ENCODE results near the gene CLEC16A. TPM values are rescaled to one million over a fixed set of nuclear protein-coding genes. Genes with fewer than 3 reads are reported as not detected.
A peak's percentile ranks its signal among the peaks of the same experiment; 100 is the strongest.

Gene CLEC16A, protein sequence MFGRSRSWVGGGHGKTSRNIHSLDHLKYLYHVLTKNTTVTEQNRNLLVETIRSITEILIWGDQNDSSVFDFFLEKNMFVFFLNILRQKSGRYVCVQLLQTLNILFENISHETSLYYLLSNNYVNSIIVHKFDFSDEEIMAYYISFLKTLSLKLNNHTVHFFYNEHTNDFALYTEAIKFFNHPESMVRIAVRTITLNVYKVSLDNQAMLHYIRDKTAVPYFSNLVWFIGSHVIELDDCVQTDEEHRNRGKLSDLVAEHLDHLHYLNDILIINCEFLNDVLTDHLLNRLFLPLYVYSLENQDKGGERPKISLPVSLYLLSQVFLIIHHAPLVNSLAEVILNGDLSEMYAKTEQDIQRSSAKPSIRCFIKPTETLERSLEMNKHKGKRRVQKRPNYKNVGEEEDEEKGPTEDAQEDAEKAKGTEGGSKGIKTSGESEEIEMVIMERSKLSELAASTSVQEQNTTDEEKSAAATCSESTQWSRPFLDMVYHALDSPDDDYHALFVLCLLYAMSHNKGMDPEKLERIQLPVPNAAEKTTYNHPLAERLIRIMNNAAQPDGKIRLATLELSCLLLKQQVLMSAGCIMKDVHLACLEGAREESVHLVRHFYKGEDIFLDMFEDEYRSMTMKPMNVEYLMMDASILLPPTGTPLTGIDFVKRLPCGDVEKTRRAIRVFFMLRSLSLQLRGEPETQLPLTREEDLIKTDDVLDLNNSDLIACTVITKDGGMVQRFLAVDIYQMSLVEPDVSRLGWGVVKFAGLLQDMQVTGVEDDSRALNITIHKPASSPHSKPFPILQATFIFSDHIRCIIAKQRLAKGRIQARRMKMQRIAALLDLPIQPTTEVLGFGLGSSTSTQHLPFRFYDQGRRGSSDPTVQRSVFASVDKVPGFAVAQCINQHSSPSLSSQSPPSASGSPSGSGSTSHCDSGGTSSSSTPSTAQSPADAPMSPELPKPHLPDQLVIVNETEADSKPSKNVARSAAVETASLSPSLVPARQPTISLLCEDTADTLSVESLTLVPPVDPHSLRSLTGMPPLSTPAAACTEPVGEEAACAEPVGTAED
- 10 to 100 TPM; 25.5 to 26.7 TPM for total RNA-seq

- Mint-ChIP-seq H3K27ac (peak within 1 kb of the TSS; percentile 57), H3K9me3 (no peaks in the 10 kb centered on the region), H3K27me3 (no peaks in the 10 kb centered on the region), H3K4me1 (ENCODE audit: low read depth) (peaks cover 60% of the 10 kb centered on the region), H3K36me3 (peaks cover 5% of the 10 kb centered on the region), H3K4me3 (peak within 1 kb of the TSS; percentile 85)
- intact Hi-C loops (cut with micrococcal nuclease), result loop anchor here (5.0 kb wide), 2 partner anchors 432 to 973 kb away; partner anchors contain the start of gene GSPT1
- CTCF ChIA-PET, result interaction anchor here (0.8 to 1.7 kb wide), 2 partner anchors 120 to 274 kb away, joined by 3 to 6 read pairs; no protein-coding TSS in a partner anchor
- POLR2A ChIA-PET, result interaction anchor here (0.6 to 1.1 kb wide), 2 partner anchors 74 to 313 kb away, joined by 4 to 5 read pairs; no protein-coding TSS in a partner anchor
- peak; percentile 97 for DNase-seq
These were observed at the start of gene CLEC16A for GRCh38 chr16:10944249-10945064. Gene CLEC16A (plus strand): TSS chr16:10944564. CDS start chr16:10944718, 154 bp downstream.

GRCh38 chr16:10895053-10895946 is 49.1 kb upstream of the CLEC16A start:
- Mint-ChIP-seq H3K4me3 (no peak overlapping the region), H3K27me3 (peaks cover 6% of the 10 kb centered on the region), H3K4me1 (ENCODE audit: low read depth) (no peaks in the 10 kb centered on the region), H3K9me3 (no peaks in the 10 kb centered on the region), H3K36me3 (no peaks in the 10 kb centered on the region), H3K27ac (no peak overlapping the region)
- ChIA-PET CTCF (interaction anchor here (1.1 kb wide), 1 partner anchor 380 kb away, joined by 4 read pairs; no protein-coding TSS in a partner anchor), POLR2A (interaction anchor here (0.7 to 1.0 kb wide), 2 partner anchors 46 to 453 kb away, joined by 3 read pairs; no protein-coding TSS in a partner anchor)
- intact Hi-C loops (cut with micrococcal nuclease), result no loop called here
- DNase-seq, result peak; percentile 51

DNA sequence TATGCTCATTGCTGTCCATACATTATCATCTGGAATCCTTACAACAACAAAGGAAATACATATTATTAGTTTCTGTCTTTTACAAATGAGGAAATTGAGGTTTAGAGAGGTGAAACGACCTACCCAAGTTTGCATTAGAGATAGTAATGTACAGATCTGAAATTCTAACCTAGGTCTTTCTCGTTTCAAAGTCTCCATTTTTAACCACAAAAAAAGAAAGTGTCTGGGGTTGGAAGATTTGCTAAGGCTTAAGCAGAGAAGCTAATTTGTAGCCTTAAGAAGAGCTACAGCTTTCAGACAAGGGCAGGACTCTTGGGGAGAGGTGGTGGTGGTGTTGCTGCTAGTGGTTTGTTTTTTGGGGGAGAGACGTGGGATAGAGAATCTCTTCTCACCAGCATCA is 48.2 kb upstream of the CLEC16A start:
- CTCF ChIA-PET, result no interaction called here
- peaks cover 3% of the 10 kb centered on the region for H3K27me3 Mint-ChIP-seq
- no peak overlapping the region for H3K4me3 Mint-ChIP-seq

DNA sequence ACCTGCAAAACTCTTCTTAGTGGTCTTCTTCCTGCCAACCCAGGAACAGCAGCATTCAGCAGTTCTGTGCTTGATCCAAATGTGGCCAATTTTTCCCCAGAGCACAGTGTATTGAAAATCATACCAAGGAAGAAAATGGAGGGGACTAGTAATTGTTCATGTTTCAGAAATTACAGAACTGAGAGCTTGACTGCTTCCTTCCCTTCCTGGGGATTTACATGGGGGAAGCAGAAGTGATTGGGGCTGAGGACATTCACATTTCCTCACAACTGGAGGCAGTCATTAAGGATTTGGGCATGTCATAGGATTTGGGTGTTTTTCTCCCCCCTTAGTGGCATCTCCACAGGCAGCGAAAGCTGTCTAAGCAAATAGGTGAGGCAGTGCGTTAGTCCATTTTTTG is 47.6 kb upstream of the CLEC16A start:
- Mint-ChIP-seq H3K9me3 (no peaks in the 10 kb centered on the region), H3K4me1 (ENCODE audit: low read depth) (no peaks in the 10 kb centered on the region), H3K36me3 (no peaks in the 10 kb centered on the region), H3K4me3 (no peak overlapping the region), H3K27ac (no peak overlapping the region), H3K27me3 (peaks cover 2% of the 10 kb centered on the region)
- DNase-seq, result no peak
- intact Hi-C loops (cut with micrococcal nuclease), result no loop called here
- ChIA-PET CTCF (no interaction called here), POLR2A (no interaction called here)

More for the DNA sequence above, 48.2 kb upstream of the CLEC16A start:
- intact Hi-C loops (cut with micrococcal nuclease), result no loop called here
- POLR2A ChIA-PET, result no interaction called here
- Mint-ChIP-seq H3K27ac (no peak overlapping the region), H3K4me1 (ENCODE audit: low read depth) (no peaks in the 10 kb centered on the region), H3K36me3 (no peaks in the 10 kb centered on the region), H3K9me3 (no peaks in the 10 kb centered on the region)
- DNase-seq, result no peak

DNA sequence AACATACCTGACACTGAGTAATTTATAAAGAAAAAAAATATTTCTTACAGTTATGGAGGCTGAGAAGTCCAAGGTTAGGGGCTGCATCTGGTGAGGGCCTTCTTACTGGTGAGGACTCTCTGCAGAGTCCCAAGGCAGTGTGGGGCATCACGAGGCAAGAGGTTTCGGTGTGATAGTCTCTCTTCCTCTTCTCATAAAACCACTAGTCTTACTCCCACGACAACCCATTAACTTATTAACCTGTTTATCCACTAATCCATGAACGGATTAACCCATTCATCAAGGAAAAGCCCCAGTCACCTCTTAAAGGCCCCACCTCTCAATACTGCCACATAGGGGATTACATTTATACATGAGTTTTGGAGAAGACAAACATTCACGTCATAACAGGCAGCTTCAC is 47.2 kb upstream of the CLEC16A start:
- no peak overlapping the region for H3K4me3 Mint-ChIP-seq
- H3K27ac Mint-ChIP-seq, result no peak overlapping the region

GRCh38 chr16:10902999-10903398 is 41.4 kb upstream of the CLEC16A start:
- H3K4me3 Mint-ChIP-seq, result no peak overlapping the region
- no peak overlapping the region for H3K27ac Mint-ChIP-seq
- H3K4me1 Mint-ChIP-seq (ENCODE audit: low read depth), result no peaks in the 10 kb centered on the region
- no peaks in the 10 kb centered on the region for H3K27me3 Mint-ChIP-seq
- CTCF ChIA-PET, result no interaction called here
- DNase-seq, result no peak
- intact Hi-C loops (cut with micrococcal nuclease), result no loop called here
- POLR2A ChIA-PET, result no interaction called here
- no peaks in the 10 kb centered on the region for H3K36me3 Mint-ChIP-seq
- peaks cover 7% of the 10 kb centered on the region for H3K9me3 Mint-ChIP-seq

More for the DNA sequence above, 47.2 kb upstream of the CLEC16A start:
- ChIA-PET CTCF (no interaction called here), POLR2A (no interaction called here)
- H3K4me1 Mint-ChIP-seq (ENCODE audit: low read depth), result no peaks in the 10 kb centered on the region
- H3K36me3 Mint-ChIP-seq, result no peaks in the 10 kb centered on the region
- DNase-seq, result no peak
- H3K9me3 Mint-ChIP-seq, result no peaks in the 10 kb centered on the region
- intact Hi-C loops (cut with micrococcal nuclease), result no loop called here
- peaks cover 1% of the 10 kb centered on the region for H3K27me3 Mint-ChIP-seq

DNA sequence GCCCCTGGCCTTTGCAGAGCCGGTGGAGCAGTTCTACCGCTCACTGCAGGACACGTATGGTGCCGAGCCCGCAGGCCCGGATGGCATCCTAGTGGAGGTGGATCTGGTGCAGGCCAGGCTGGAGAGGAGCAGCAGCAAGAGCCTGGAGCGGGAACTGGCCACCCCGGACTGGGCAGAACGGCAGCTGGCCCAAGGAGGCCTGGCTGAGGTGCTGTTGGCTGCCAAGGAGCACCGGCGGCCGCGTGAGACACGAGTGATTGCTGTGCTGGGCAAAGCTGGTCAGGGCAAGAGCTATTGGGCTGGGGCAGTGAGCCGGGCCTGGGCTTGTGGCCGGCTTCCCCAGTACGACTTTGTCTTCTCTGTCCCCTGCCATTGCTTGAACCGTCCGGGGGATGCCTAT is 37.9 kb upstream of the CLEC16A start:
- intact Hi-C loops (cut with micrococcal nuclease), result no loop called here
- Mint-ChIP-seq H3K36me3 (no peaks in the 10 kb centered on the region), H3K4me3 (no peak overlapping the region), H3K27me3 (no peaks in the 10 kb centered on the region), H3K27ac (no peak overlapping the region), H3K4me1 (ENCODE audit: low read depth) (no peaks in the 10 kb centered on the region), H3K9me3 (peaks cover 7% of the 10 kb centered on the region)
- DNase-seq, result no peak
- ChIA-PET CTCF (interaction anchor here (1.5 kb wide), 1 partner anchor 12 kb away, joined by 6 read pairs; no protein-coding TSS in a partner anchor), POLR2A (no interaction called here)

DNA sequence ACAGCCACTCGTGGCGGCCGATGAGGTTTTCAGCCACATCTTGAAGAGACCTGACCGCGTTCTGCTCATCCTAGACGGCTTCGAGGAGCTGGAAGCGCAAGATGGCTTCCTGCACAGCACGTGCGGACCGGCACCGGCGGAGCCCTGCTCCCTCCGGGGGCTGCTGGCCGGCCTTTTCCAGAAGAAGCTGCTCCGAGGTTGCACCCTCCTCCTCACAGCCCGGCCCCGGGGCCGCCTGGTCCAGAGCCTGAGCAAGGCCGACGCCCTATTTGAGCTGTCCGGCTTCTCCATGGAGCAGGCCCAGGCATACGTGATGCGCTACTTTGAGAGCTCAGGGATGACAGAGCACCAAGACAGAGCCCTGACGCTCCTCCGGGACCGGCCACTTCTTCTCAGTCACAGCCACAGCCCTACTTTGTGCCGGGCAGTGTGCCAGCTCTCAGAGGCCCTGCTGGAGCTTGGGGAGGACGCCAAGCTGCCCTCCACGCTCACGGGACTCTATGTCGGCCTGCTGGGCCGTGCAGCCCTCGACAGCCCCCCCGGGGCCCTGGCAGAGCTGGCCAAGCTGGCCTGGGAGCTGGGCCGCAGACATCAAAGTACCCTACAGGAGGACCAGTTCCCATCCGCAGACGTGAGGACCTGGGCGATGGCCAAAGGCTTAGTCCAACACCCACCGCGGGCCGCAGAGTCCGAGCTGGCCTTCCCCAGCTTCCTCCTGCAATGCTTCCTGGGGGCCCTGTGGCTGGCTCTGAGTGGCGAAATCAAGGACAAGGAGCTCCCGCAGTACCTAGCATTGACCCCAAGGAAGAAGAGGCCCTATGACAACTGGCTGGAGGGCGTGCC is 37.2 kb upstream of the CLEC16A start:
- CTCF ChIA-PET, result interaction anchor here (1.5 kb wide), 1 partner anchor 11 kb away, joined by 6 read pairs; no protein-coding TSS in a partner anchor
- peaks cover 7% of the 10 kb centered on the region for H3K9me3 Mint-ChIP-seq
- no peak overlapping the region for H3K4me3 Mint-ChIP-seq
- POLR2A ChIA-PET, result no interaction called here
- no peak for DNase-seq
- no peaks in the 10 kb centered on the region for H3K27me3 Mint-ChIP-seq
- no peaks in the 10 kb centered on the region for H3K36me3 Mint-ChIP-seq
- intact Hi-C loops (cut with micrococcal nuclease), result no loop called here
- no peak overlapping the region for H3K27ac Mint-ChIP-seq
- no peaks in the 10 kb centered on the region for H3K4me1 Mint-ChIP-seq (ENCODE audit: low read depth)

- ChIA-PET CTCF (no interaction called here), POLR2A (no interaction called here)
- no peak for DNase-seq
These were observed 36.7 kb upstream of the CLEC16A start for GRCh38 chr16:10907757-10908045.

GRCh38 chr16:10911267-10911666 is 33.1 kb upstream of the CLEC16A start:
- CTCF ChIA-PET, result interaction anchor here (0.7 to 1.8 kb wide), 2 partner anchors 8 to 18 kb away, joined by 3 to 9 read pairs; no protein-coding TSS in a partner anchor
- Mint-ChIP-seq H3K27me3 (no peaks in the 10 kb centered on the region), H3K9me3 (no peaks in the 10 kb centered on the region), H3K27ac (no peak overlapping the region), H3K36me3 (no peaks in the 10 kb centered on the region), H3K4me3 (no peak overlapping the region), H3K4me1 (ENCODE audit: low read depth) (peaks cover 10% of the 10 kb centered on the region)
- DNase-seq, result no peak
- POLR2A ChIA-PET, result interaction anchor here (1.4 kb wide), 1 partner anchor 11 kb away, joined by 3 read pairs; no protein-coding TSS in a partner anchor
- intact Hi-C loops (cut with micrococcal nuclease), result no loop called here

More at GRCh38 chr16:10907757-10908045, 36.7 kb upstream of the CLEC16A start:
- peaks cover 5% of the 10 kb centered on the region for H3K9me3 Mint-ChIP-seq
- no peaks in the 10 kb centered on the region for H3K4me1 Mint-ChIP-seq (ENCODE audit: low read depth)
- H3K27ac Mint-ChIP-seq, result no peak overlapping the region
- no peak overlapping the region for H3K4me3 Mint-ChIP-seq
- H3K27me3 Mint-ChIP-seq, result no peaks in the 10 kb centered on the region
- no peaks in the 10 kb centered on the region for H3K36me3 Mint-ChIP-seq
- intact Hi-C loops (cut with micrococcal nuclease), result no loop called here

Measured in activated CD4-positive, alpha-beta memory T cell treated with anti-CD3 and anti-CD28 coated beads for 36 hours (primary cell).